Colonic mucosa (tissue), 4 donors: Measurements from ENCODE around the gene SPATA22. TPM values are rescaled to one million over a fixed set of nuclear protein-coding genes. Genes with fewer than 3 reads are reported as not detected.

Experiments
- DNase-seq: peaks from one replicate; pipeline ENCODE4 v3.0.0-alpha.2; 2020
- H3K27ac ChIP-seq: fragments of 200-600 bp; one replicate; pipeline ENCODE4 v1.8.0; 2021
- H3K27me3 ChIP-seq: fragments of 200-600 bp; one replicate; pipeline ENCODE4 v1.8.0; 2021
- H3K36me3 ChIP-seq: fragments of 200-600 bp; one replicate; pipeline ENCODE4 v1.8.0; 2021
- H3K4me1 ChIP-seq: fragments of 200-600 bp; one replicate; pipeline ENCODE4 v1.8.0; 2021; ENCODE audit warnings: mild to moderate bottlenecking
- H3K4me3 ChIP-seq: fragments of 200-600 bp; one replicate; pipeline ENCODE4 v1.8.0; 2021
- H3K9ac ChIP-seq, 2 donors: one replicate each; pipeline ENCODE4 v1.7.0; 2013; ENCODE audit warnings: control low read depth in 2 of 2, low read depth in 2 of 2, low read length in 2 of 2
- H3K9me3 ChIP-seq: fragments of 200-600 bp; one replicate; pipeline ENCODE4 v1.8.0; 2021
- CTCF ChIP-seq: fragments of 200-600 bp; IDR thresholded peaks from one replicate; pipeline ENCODE4 v1.8.0; 2022; ENCODE audit warnings: antibody characterized with exemption, mild to moderate bottlenecking
- intact Hi-C: fragments of 100-400 bp; cut with DNase I; formaldehyde crosslinking; loops from one replicate; pipeline ENCODE4 v1.14.1; 2022
- total RNA-seq, 2 donors: library from RNA; stranded (reverse); fragmentation: NEBNext Ultra II Directional in 1 of 2; extraction: Animal tissue kit (Norgen Biotek cat#: 25700) in 1 of 2; gene quantifications; one replicate each; pipeline ENCODE4 v1.2.1, GENCODE V29; 2021
- donor health status: healthy.
- donor health status: DM: no; HTN: no; CAD: no.
- donor health status: DM: no; HTN: no; CAD: no.

The SPATA22 gene
- total RNA-seq, 2 donors from 2014 or later = not detected

DNA sequence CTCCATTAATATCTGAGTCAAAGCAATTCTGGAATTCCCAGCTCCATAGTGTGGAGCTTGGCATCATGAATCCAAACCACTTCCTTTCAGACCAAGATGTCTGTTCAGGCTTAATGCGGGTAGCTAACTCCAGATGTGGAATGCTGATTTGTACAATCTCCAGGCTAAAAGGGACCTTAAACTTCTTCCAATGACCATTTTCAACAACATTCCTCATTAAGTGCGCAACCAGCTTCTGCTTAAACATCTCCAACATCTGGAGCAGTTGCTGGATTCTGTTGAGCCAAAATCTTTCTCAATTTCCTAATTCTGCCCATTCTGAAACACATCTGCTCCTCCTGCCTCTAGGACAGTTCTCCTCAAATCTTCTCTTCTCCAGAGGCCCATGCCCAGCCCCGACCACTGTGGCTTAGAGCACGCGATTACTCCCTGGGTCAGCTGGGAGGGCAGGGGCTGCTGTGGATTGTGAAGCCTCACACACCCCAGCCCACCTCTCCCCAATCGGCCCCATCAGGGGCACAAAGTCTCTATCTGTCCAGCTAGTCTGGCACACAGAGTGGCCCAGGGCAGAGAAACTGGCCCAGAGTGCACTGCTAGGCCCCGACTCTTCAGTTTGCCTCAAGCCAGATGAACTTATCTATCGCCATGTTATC, 40.4 kb upstream of the SPATA22 start:
- Histone ChIP-seq H3K36me3 (no peaks in the 10 kb centered on the region), H3K27me3 (no peaks in the 10 kb centered on the region), H3K4me1 (no peaks in the 10 kb centered on the region), H3K9ac (no peak overlapping the region), H3K4me3 (no peak overlapping the region), H3K27ac (no peak overlapping the region), H3K9me3 (no peaks in the 10 kb centered on the region)
- no peak for TF ChIP-seq CTCF
- no peak for DNase-seq
- intact Hi-C loops = no loop called here

DNA sequence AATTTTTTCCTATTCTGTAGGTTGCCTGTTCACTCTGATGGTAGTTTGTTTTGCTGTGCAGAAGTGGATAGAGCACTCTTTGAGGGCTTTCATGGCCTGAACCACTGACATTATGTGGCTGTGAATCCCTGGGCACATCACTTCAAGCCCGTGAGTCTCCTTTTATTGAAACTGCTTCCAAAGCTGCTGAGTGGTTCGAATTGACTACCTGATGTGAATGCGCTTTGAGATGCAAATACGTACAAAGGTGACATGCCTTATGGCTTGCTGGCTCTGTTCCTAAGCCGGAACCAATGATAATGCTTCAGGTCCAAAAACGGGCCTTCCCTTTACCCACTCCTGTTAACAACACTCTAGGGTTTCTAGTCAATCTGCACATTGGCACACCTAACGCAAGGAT, 38.5 kb upstream of the SPATA22 start:
- no peaks in the 10 kb centered on the region for H3K4me1 ChIP-seq
- no peak for TF ChIP-seq CTCF
- intact Hi-C loops = no loop called here
- no peaks in the 10 kb centered on the region for H3K27me3 ChIP-seq
- no peak overlapping the region for H3K4me3 ChIP-seq
- H3K36me3 ChIP-seq = no peaks in the 10 kb centered on the region
- no peak for DNase-seq
- H3K27ac ChIP-seq = no peak overlapping the region
- H3K9ac ChIP-seq = no peak overlapping the region
- no peaks in the 10 kb centered on the region for H3K9me3 ChIP-seq

DNA sequence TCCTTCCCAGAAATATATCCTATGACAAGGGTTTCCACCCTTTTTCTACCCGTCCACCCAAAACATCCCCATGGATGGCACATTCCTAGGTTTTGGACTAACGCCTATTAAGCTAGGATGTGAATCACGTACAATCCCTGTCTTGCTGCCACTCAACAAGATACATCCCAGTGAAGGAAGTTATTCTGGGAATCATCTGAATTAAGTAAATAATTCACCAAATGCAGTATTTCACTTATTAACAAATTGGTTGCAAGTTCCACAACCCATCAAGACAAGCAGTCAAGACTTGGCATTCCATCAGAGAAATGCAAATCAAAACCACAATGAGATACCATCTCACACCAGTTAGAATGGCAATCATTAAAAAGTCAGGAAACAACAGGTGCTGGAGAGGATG, 36.2 kb upstream of the SPATA22 start:
- intact Hi-C loops = no loop called here
- no peak overlapping the region for H3K9ac ChIP-seq
- H3K27me3 ChIP-seq = no peaks in the 10 kb centered on the region
- no peak overlapping the region for H3K27ac ChIP-seq
- no peak overlapping the region for H3K4me3 ChIP-seq
- no peak for TF ChIP-seq CTCF
- H3K4me1 ChIP-seq = no peaks in the 10 kb centered on the region
- no peaks in the 10 kb centered on the region for H3K36me3 ChIP-seq
- DNase-seq = no peak
- H3K9me3 ChIP-seq = no peaks in the 10 kb centered on the region

GRCh38 chr17:3507071-3507470, 35.5 kb upstream of the SPATA22 start:
- Histone ChIP-seq H3K4me3 (no peak overlapping the region), H3K4me1 (no peaks in the 10 kb centered on the region), H3K36me3 (no peaks in the 10 kb centered on the region), H3K9ac (no peak overlapping the region), H3K9me3 (no peaks in the 10 kb centered on the region), H3K27me3 (no peaks in the 10 kb centered on the region), H3K27ac (no peak overlapping the region)
- TF ChIP-seq CTCF = no peak
- DNase-seq = no peak
- intact Hi-C loops = no loop called here

GRCh38 chr17:3506054-3506453, 34.4 kb upstream of the SPATA22 start:
- H3K4me3 ChIP-seq = no peak overlapping the region
- no peak overlapping the region for H3K27ac ChIP-seq
- H3K27me3 ChIP-seq = no peaks in the 10 kb centered on the region
- no peaks in the 10 kb centered on the region for H3K9me3 ChIP-seq
- no peak for DNase-seq
- H3K9ac ChIP-seq = no peak overlapping the region
- no peaks in the 10 kb centered on the region for H3K4me1 ChIP-seq
- no peaks in the 10 kb centered on the region for H3K36me3 ChIP-seq
- no peak for TF ChIP-seq CTCF
- intact Hi-C loops = no loop called here
